WTC11 (cell line): ENCODE results near the gene ZNF426. TPM values are rescaled to one million over a fixed set of nuclear protein-coding genes. Genes with fewer than 3 reads are reported as not detected.

Source experiments
- AFF4 ChIP-seq: sonication (generic); formaldehyde crosslinking; IDR thresholded peaks from 2 replicates; pipeline ENCODE4 v1.8.1; 2023; ENCODE audit warnings: mild to moderate bottlenecking, missing genetic modification reagents, borderline replicate concordance
- AR ChIP-seq: fragments of 250-450 bp; sonication (Bioruptor Pico); IDR thresholded peaks from 2 replicates; pipeline ENCODE4 v1.9.0; 2021; ENCODE audit warnings: mild to moderate bottlenecking
- ATF3 ChIP-seq: sonication (generic); formaldehyde crosslinking; conservative IDR thresholded peaks from 2 replicates; pipeline ENCODE4 v1.8.1; 2022; ENCODE audit warnings: mild to moderate bottlenecking, missing genetic modification reagents
- CREB1 ChIP-seq: sonication (generic); formaldehyde crosslinking; IDR thresholded peaks from 2 replicates; pipeline ENCODE4 v1.8.0; 2023; ENCODE audit warnings: mild to moderate bottlenecking, missing genetic modification reagents
- CTCF ChIP-seq: fragments of 200-600 bp; IDR thresholded peaks from 2 replicates; pipeline ENCODE4 v1.8.0; 2022; ENCODE audit warnings: antibody characterized with exemption
- E2F4 ChIP-seq: sonication (generic); formaldehyde crosslinking; IDR thresholded peaks from 2 replicates; pipeline ENCODE4 v1.8.1; 2022; ENCODE audit warnings: low read depth, mild to moderate bottlenecking, moderate library complexity, missing genetic modification reagents, borderline replicate concordance
- E2F5 ChIP-seq: sonication (generic); formaldehyde crosslinking; IDR thresholded peaks from 2 replicates; pipeline ENCODE4 v1.8.1; 2022; ENCODE audit warnings: mild to moderate bottlenecking, moderate library complexity, missing genetic modification reagents
- FOXJ3 ChIP-seq: sonication (generic); formaldehyde crosslinking; IDR thresholded peaks from 2 replicates; pipeline ENCODE4 v1.9.0; 2021; ENCODE audit warnings: missing genetic modification reagents, mild to moderate bottlenecking, borderline replicate concordance
- FOXK1 ChIP-seq: sonication (generic); formaldehyde crosslinking; IDR thresholded peaks from 2 replicates; pipeline ENCODE4 v1.8.0; 2022; ENCODE audit warnings: mild to moderate bottlenecking, moderate library complexity, missing genetic modification reagents
- GABPB1 ChIP-seq: sonication (generic); formaldehyde crosslinking; IDR thresholded peaks from 2 replicates; pipeline ENCODE4 v1.8.1; 2023; ENCODE audit warnings: mild to moderate bottlenecking, missing genetic modification reagents
- GRHL2 ChIP-seq: fragments of 250-450 bp; sonication (Bioruptor Pico); IDR thresholded peaks from 2 replicates; pipeline ENCODE4 v1.8.0; 2022; ENCODE audit warnings: mild to moderate bottlenecking, moderate library complexity; ENCODE audit not compliant: insufficient replicate concordance, severe bottlenecking
- HMGA2 ChIP-seq: fragments of 250-450 bp; sonication (Bioruptor Pico); IDR thresholded peaks from 2 replicates; pipeline ENCODE4 v1.4.0; 2021; ENCODE audit warnings: mild to moderate bottlenecking, moderate library complexity
- HMGXB4 ChIP-seq: sonication (generic); formaldehyde crosslinking; IDR thresholded peaks from 2 replicates; pipeline ENCODE4 v1.8.1; 2023; ENCODE audit warnings: mild to moderate bottlenecking, moderate library complexity, missing genetic modification reagents
- IRF2 ChIP-seq: sonication (generic); formaldehyde crosslinking; IDR thresholded peaks from 2 replicates; pipeline ENCODE4 v1.8.0; 2022; ENCODE audit warnings: low read depth, missing genetic modification reagents, borderline replicate concordance
- NR2C2 ChIP-seq: sonication (generic); formaldehyde crosslinking; IDR thresholded peaks from 2 replicates; pipeline ENCODE4 v1.8.0; 2022; ENCODE audit warnings: mild to moderate bottlenecking, missing genetic modification reagents
- NR3C1 ChIP-seq: sonication (generic); formaldehyde crosslinking; conservative IDR thresholded peaks from 2 replicates; pipeline ENCODE4 v1.8.1; 2023; ENCODE audit warnings: low read depth, mild to moderate bottlenecking, missing genetic modification reagents
- PREB ChIP-seq: sonication (generic); formaldehyde crosslinking; IDR thresholded peaks from 2 replicates; pipeline ENCODE4 v1.8.1; 2022; ENCODE audit warnings: mild to moderate bottlenecking, missing genetic modification reagents, moderate library complexity, borderline replicate concordance
- RORB ChIP-seq: fragments of 250-450 bp; sonication (Bioruptor Pico); IDR thresholded peaks from 2 replicates; pipeline ENCODE4 v1.9.0; 2021; ENCODE audit warnings: mild to moderate bottlenecking
- SP1 ChIP-seq: sonication (generic); formaldehyde crosslinking; conservative IDR thresholded peaks from 2 replicates; pipeline ENCODE4 v1.8.1; 2022; ENCODE audit warnings: missing genetic modification reagents
- TEAD4 ChIP-seq: sonication (generic); formaldehyde crosslinking; IDR thresholded peaks from 2 replicates; pipeline ENCODE4 v1.8.0; 2022; ENCODE audit warnings: mild to moderate bottlenecking, missing genetic modification reagents
- ZBTB21 ChIP-seq: sonication (generic); formaldehyde crosslinking; IDR thresholded peaks from 2 replicates; pipeline ENCODE4 v1.8.1; 2023; ENCODE audit warnings: mild to moderate bottlenecking, missing genetic modification reagents, borderline replicate concordance
- ZNF317 ChIP-seq: sonication (generic); formaldehyde crosslinking; IDR thresholded peaks from 2 replicates; pipeline ENCODE4 v1.8.1; 2023; ENCODE audit warnings: low read depth, mild to moderate bottlenecking, moderate library complexity, missing genetic modification reagents, borderline replicate concordance
- ZNF416 ChIP-seq: fragments of 250-450 bp; sonication (Bioruptor Pico); IDR thresholded peaks from 2 replicates; pipeline ENCODE4 v1.9.0; 2021; ENCODE audit warnings: mild to moderate bottlenecking, inconsistent platforms
- ZNF423 ChIP-seq: fragments of 250-450 bp; sonication (Bioruptor Pico); IDR thresholded peaks from 2 replicates; pipeline ENCODE4 v2.1.2; 2022; ENCODE audit warnings: mild to moderate bottlenecking, moderate library complexity
- total RNA-seq: library from RNA; stranded (reverse); gene quantifications from 3 replicates; pipeline ENCODE4 v1.2.3, GENCODE V29; 2021

Gene ZNF426
- total RNA-seq, 1 experiment from 2014 or later = 30.3 TPM

- TF ChIP-seq AR (CRISPR knock-in tag) = no peak
- no peak for TF ChIP-seq IRF2 (CRISPR knock-in tag)
- TF ChIP-seq CTCF = no peak
- peak; percentile 43; the same call in 1 of the 2 replicates for TF ChIP-seq FOXK1 (CRISPR knock-in tag)
- TF ChIP-seq ATF3 (CRISPR knock-in tag) = no peak
- TF ChIP-seq ZNF317 = no peak
- TF ChIP-seq HMGA2 (CRISPR knock-in tag) = no peak
- no peak for TF ChIP-seq RORB
- peak; percentile 72; the same call in 1 of the 2 replicates for TF ChIP-seq E2F5 (CRISPR knock-in tag)
- TF ChIP-seq NR2C2 (CRISPR knock-in tag) = no peak
- TF ChIP-seq PREB (CRISPR knock-in tag) = no peak
- TF ChIP-seq ZNF423 (CRISPR knock-in tag) = peak; percentile 87
- no peak for TF ChIP-seq SP1 (CRISPR knock-in tag)
- TF ChIP-seq ZBTB21 (CRISPR knock-in tag) = no peak
- no peak for TF ChIP-seq ZNF416 (CRISPR knock-in tag)
- peak; percentile 12; the same call in 1 of the 2 replicates for TF ChIP-seq TEAD4 (CRISPR knock-in tag)
- no peak for TF ChIP-seq FOXJ3 (CRISPR knock-in tag)
- TF ChIP-seq NR3C1 (CRISPR knock-in tag) = no peak
- TF ChIP-seq HMGXB4 = peak; percentile 48; the same call in 1 of the 2 replicates
- TF ChIP-seq GRHL2 (CRISPR knock-in tag) = no peak
- peak; percentile 85 for TF ChIP-seq GABPB1 (CRISPR knock-in tag)
- no peak for TF ChIP-seq CREB1 (CRISPR knock-in tag)
- no peak for TF ChIP-seq E2F4 (CRISPR knock-in tag)
- TF ChIP-seq AFF4 (CRISPR knock-in tag) = no peak
Observed at GRCh38 chr19:9584073-9584833, 45.8 kb upstream of the ZNF426 start, which contains the start of gene ZNF121 (continued).
